SIG-M5 treated with dmso at 0.1 percent for 504 hours (cell line): ENCODE data around the gene ASIC4.
A peak's percentile ranks its signal among the peaks of the same experiment; 100 is the strongest.

Experiments used
- DNase-seq: peaks from one replicate; lab custom pipeline; 2025; ENCODE audit not compliant: unreplicated experiment; lab: John Stamatoyannopoulos, UW

Gene ASIC4

GRCh38 chr2:219478916-219479315 is 35.4 kb upstream of the ASIC4 start:
- DNase-seq: no peak

DNA sequence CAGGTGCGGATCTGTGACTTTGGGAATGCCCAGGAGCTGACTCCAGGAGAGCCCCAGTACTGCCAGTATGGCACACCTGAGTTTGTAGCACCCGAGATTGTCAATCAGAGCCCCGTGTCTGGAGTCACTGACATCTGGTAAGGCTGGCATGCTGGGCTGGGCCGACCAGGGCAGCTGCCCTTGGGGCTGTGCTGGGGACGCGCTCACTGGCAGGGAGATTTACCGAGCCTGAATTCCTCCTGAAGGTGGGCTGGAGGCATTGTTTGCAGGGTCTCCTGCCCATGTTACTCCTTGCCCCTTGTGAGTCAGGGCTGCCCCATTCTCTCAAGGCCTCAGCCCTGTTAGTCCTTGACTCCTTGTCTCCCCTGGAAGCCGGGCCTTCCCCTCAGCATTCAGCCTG is 34.3 kb upstream of the ASIC4 start:
- DNase-seq: no peak

GRCh38 chr2:219482674-219483405 is 31.4 kb upstream of the ASIC4 start:
- no peak for DNase-seq

GRCh38 chr2:219483451-219484342 is 30.6 kb upstream of the ASIC4 start:
- DNase-seq: no peak

DNA sequence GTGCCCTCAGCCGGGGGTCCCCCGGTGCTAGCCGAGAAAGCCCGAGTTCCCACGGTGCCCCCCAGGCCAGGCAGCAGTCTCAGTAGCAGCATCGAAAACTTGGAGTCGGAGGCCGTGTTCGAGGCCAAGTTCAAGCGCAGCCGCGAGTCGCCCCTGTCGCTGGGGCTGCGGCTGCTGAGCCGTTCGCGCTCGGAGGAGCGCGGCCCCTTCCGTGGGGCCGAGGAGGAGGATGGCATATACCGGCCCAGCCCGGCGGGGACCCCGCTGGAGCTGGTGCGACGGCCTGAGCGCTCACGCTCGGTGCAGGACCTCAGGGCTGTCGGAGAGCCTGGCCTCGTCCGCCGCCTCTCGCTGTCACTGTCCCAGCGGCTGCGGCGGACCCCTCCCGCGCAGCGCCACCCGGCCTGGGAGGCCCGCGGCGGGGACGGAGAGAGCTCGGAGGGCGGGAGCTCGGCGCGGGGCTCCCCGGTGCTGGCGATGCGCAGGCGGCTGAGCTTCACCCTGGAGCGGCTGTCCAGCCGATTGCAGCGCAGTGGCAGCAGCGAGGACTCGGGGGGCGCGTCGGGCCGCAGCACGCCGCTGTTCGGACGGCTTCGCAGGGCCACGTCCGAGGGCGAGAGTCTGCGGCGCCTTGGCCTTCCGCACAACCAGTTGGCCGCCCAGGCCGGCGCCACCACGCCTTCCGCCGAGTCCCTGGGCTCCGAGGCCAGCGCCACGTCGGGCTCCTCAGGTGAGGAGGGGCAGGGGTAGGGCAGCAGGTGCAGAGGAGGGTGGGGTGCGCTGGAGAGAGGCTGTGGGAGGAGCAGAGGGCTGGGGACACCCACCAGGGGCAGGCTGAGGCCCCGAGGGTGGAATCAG is 29.7 kb upstream of the ASIC4 start:
- no peak for DNase-seq

DNA sequence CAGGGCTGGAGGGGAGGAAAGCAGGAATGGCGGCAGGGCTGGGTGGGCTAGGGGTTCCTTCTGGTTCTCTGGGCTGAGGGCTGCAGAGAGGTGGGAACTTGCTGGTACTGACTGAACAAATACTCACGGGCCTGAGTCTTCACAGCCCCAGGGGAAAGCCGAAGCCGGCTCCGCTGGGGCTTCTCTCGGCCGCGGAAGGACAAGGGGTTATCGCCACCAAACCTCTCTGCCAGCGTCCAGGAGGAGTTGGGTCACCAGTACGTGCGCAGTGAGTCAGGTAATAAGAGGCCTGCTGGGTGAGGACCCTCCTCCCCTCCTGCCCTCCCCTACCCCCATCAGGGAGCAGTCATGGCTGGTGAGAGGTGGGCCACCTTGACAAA is 29.1 kb upstream of the ASIC4 start:
- no peak for DNase-seq

DNA sequence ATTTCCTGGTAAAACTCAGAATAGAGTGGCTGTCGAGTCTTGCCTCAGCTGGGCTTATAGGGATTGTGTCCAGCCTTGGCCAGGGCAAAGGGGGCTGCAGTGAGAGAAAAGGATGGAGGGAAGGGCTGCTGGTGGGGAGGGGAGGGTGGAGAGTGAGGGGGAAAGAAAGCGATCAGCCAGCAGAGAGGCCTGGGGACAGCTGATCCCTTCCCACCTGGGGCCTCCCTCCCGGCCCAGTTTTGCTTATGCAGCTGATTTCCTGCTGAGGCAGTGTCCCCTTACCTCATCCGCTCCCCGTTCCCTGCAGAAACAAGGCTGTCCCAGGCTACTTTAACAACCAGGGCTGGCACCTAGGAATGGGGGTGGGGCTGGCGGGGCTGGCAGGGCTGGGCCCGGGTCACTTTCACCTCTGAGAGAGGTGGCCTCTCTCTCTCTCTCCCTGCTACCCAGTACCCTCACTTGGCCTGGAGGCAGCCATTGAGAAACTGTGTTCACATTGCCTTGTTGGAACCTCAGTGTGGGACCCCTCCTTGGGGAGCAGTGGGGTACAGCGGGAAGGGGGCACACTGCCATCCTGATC is 27.8 kb upstream of the ASIC4 start:
- no peak for DNase-seq

- no peak for DNase-seq
Measured at GRCh38 chr2:219488149-219488843, 26.0 kb upstream of the ASIC4 start.

GRCh38 chr2:219488844-219489194 is 25.5 kb upstream of the ASIC4 start:
- DNase-seq: no peak

DNA sequence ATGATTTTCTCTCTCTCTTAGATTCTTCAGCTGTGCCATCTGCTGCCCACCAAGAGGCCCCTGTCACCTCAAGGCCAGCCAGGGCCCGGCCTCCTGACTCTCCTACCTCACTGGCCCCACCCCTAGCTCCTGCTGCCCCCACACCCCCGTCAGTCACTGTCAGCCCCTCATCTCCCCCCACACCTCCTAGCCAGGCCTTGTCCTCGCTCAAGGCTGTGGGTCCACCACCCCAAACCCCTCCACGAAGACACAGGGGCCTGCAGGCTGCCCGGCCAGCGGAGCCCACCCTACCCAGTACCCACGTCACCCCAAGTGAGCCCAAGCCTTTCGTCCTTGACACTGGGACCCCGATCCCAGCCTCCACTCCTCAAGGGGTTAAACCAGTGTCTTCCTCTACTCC is 25.0 kb upstream of the ASIC4 start:
- no peak for DNase-seq

- no peak for DNase-seq
Measured at GRCh38 chr2:219490186-219490585, 24.1 kb upstream of the ASIC4 start.

DNA sequence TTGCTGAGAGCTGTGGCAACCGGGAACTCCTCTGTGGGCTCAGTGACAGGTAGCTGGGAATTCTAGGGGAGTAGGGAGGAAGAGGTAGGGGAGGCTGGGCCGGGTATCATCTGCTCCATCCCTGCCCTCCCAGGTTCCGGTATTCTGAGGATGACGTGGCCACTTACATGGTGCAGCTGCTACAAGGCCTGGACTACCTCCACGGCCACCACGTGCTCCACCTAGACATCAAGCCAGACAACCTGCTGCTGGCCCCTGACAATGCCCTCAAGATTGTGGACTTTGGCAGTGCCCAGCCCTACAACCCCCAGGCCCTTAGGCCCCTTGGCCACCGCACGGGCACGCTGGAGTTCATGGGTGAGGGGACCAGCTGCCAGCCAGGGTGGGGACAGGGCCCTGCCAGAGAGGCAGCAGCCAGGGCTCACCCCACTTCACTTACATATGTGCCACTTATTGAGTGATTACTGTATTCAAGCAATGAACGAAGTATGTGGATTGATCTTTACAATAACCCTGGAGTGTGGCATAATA is 23.6 kb upstream of the ASIC4 start:
- no peak for DNase-seq

- DNase-seq: no peak
Measured at GRCh38 chr2:219491278-219491963, 22.9 kb upstream of the ASIC4 start.

GRCh38 chr2:219492575-219492974 is 21.7 kb upstream of the ASIC4 start:
- DNase-seq: no peak

DNA sequence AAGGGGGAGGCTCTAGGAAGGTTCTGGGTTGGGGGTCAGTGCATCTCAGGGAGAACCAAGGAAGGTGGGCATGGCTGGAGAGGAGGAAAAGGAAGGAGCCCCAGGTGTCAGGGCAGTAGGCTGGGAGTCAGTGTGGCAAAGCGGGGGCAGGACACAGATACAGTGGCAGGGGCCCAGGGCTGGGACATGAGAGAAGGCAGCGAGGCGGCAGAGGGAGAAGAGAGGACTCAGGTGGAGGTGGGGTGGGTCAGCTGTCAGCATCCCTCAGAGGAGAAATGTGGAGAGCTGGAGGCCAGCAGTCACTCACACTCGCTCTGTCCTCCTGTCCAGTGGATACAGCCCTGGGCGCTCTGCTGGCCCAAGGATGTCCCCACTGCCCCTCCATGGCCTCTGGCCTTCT is 21.2 kb upstream of the ASIC4 start:
- DNase-seq: no peak

DNA sequence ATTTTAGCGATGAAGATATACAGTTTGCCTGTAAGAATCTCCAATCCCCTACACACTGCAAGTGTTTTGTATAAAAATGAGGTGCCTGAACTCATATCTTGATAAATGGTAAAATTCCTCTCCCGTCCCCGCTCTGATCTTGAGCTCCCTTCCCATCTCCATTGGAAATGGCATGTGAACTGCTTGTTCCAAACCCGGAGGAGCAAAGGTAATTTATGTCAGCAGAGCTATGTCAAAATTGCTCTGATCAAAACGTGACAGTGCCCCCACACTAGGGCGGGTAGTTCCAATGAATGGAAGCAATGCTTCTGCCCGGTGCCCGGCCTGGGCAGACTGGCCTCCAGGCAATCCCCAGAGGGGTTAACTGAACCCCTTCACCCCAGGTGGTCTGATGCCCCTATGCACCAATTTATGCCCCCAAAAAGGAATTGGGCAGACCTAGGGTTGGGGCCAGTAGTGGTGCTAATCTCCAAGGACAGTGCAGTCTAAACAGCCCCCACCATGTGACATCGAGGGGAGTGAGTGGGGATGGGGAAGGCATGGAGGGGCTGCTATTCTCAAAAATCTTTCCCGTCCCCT is 19.2 kb upstream of the ASIC4 start:
- no peak for DNase-seq

DNA sequence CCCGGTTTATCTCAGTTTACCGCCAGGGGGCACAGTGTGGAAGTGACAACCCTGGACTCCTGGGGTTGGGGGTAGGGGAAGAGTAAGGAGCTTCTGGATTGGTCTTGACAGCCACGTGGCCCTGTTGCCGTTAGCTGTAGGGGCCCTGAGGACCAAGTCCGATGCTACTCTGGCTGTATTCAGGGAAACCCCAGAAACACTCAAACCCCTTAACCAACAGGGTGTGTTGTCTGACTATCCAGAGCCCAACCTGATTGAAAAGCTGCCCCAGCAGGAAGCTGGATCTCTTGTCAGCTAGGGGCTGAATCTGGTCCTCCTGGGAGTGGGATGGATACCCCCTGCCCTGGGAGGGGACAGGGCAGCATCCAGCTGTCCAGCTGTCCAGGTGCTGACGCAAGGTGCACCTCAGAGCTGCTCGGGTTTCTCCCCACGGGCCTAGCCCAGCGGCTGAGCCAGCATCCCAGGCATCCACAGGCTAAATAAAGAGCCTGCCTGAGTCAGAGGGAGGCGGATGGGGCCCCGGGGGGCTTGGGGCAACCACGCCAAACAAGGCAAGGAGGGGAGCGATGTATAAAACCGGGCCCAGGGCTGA is 18.7 kb upstream of the ASIC4 start:
- DNase-seq: peak; percentile 79

DNA sequence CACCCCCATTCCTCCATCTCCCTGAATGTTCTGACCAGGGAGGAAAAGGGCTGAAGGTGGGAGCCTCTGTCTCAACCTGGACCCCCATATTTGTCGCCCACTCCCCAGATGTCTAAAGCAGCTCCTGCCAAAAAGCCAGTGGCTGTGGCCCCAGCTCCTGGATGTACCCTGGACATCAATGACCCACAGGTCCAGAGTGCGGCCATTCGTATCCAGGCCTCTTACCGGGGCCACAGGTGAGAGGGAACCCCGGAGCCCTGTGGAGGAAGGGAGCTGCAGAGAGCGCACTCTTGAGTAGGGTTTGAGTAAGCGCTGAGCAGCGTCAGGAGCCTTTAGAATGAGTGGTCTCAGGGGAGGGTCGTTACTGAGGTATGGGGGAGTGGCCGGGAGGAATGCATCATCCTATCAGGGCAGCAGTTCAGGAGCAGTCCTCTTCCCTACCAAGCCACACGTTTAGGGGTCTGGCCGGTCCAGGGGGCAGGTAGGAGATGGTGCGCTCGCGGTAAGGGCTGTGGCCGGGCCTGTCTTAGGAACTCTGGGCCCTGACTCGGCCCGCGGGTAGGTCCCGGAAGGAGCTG is 17.9 kb upstream of the ASIC4 start:
- DNase-seq: no peak
